GM18861 (cell line): ENCODE data around the gene SOX10.

Experiments used
- ATAC-seq: cut with Tn5 transposase; IDR thresholded peaks from one replicate; pipeline ENCODE4 v1.9.1; 2021; ENCODE audit not compliant: unreplicated experiment

SOX10 gene

GRCh38 chr22:38016182-38017151 is 32.1 kb upstream of the SOX10 start:
- no peak for ATAC-seq

DNA sequence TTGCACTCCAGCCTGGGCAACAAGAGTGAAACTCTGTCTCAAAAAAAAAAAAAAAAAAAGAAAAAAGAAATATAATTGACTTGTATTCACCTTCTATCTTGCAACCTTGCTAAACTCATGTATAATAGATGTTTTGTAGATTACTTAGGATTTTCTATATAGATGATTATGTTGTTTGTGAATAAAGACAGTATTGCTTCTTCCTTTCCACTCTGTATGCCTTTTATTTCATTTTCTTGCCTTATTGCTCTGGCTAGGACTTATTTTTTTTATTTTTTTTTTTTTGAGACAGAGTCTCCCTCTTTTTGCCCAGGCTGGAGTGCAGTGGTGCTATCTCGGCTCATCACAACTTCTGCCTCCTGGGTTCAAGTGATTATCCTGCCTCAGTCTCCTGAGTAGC is 29.7 kb upstream of the SOX10 start:
- ATAC-seq, result no peak

DNA sequence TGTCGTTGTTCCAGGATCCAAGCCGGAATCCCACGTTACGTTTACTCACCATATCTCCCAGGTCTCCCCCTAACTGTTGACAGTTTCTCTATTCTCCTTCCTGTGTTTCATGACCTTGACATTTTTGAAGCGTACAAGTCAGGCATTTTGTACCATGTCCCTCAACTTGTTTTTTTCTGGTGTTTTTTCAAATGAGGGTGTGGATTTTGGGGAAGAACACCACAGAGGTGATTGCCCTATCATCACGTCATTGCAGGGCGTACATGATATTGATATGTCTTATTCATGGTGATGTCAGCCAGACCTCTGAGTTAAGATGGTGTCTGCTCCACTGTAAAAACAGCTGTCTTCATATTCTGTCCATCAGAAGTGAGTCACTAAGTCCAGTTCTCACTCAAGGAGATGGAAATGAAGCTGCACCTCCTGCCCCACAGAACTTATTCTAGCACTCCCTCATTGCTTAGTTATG is 28.3 kb upstream of the SOX10 start:
- ATAC-seq, result no peak

GRCh38 chr22:38009000-38009806 is 24.8 kb upstream of the SOX10 start:
- ATAC-seq, result no peak

DNA sequence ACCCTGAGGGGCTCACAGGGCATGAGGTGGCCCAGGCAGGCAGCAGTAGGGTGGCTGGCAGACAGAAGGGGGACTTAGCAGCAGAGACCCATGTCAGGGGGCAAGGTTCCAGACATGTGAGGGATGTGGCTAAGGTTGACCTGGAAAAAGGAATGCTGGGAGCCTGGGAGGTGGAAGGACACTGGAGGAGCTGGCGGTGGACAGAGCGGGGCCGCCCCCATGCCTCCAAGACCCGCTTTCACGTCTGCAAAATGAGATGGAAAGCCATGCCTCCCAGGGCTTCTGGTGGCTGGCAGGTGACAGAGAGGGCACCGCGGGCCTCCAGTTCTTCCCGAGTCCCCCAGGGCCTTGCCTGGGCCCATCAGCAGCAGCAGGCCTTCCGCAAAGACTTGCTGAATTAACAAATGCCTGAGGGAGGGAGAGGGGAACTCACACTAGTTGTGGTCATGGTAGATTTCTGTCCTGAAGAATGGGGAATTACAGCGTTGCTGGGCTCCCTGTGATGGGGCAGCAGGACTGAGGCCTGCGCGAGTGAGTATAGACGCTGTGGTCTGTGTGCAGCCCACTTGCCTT is 23.1 kb upstream of the SOX10 start:
- ATAC-seq, result no peak

GRCh38 chr22:38006906-38007305 is 22.6 kb upstream of the SOX10 start:
- no peak for ATAC-seq

GRCh38 chr22:38005943-38006342 is 21.6 kb upstream of the SOX10 start:
- ATAC-seq, result no peak

GRCh38 chr22:37999640-38000272 is 15.4 kb upstream of the SOX10 start:
- ATAC-seq, result no peak

- ATAC-seq, result no peak
These were observed 14.9 kb upstream of the SOX10 start for GRCh38 chr22:37999236-37999635.

- ATAC-seq, result no peak
These were observed 14.2 kb upstream of the SOX10 start for GRCh38 chr22:37998543-37998942.

DNA sequence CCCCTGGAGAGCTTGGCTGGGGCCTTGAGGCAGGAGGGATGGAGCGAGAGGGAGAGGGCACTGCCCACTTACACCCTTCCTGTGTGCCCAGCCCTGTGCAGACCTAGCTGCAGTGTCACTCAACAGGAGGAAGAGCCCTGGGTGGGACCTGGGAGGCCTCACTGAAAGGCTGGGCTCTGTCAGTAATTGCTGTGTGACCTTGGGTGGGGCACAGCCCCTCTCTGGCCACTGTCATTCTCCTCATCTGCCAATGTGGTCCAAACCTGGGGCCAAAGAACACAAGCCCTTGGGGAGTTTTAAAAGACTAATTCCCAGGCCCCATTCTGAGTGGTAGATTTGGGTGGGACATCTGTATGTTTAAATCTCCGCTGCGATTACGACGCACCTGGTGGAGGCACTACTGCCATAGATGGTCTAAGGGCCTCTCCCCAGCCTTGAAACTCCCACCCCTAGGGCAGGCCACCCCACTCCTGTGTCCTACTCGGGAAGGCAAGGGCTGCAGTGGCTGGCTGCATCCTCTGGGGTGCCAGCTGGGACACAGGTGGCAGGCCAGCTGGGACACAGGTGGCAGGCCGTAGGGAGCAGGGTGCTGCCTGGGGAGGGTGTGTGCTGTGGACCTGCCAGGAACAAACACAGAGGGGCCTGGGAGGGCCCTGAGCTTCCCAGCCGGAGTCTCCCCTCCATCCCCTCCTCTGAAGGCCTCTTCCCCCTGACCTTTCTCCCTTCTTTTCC is 12.3 kb upstream of the SOX10 start:
- ATAC-seq, result no peak

DNA sequence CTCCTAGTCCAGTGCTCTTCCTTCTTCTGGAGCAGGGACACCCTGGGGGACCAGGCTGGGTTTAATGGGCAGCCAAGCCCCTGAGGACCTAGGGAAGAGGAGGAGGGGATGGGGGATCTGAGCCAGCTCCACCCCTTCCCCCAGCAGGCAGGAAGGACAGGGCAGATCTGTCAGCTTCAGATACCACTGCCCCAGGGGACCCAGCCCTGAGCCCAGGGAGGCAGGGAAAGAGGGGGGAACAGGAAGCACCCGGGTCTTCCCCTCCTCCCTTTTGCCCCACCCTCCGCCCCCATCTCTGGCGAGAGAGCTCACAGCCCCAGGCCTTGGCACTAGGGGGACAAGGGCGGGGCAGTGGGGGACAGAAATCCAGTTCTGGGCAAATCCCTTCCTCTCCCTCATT is 11.7 kb upstream of the SOX10 start:
- ATAC-seq, result no peak

DNA sequence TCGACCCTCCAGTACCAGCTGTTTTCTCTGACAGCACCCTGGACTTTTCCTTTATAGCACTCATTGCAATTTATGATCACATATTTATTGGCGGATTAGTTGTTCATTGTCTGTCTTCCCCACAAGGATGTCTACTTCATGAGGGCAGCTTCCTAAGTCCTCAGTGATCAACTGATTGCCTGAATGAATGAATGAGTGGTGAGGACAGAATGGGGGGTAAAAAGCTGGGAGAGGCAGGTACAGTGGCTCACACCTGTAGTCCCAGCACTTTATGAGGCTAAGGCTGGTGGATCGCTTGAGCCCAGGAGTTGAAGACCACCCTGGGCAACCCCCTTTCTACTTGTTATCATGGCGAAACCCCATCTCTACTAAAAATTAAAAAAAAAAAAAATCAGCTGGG is 11.1 kb upstream of the SOX10 start:
- ATAC-seq, result no peak

GRCh38 chr22:37994982-37995381 is 10.6 kb upstream of the SOX10 start:
- no peak for ATAC-seq

DNA sequence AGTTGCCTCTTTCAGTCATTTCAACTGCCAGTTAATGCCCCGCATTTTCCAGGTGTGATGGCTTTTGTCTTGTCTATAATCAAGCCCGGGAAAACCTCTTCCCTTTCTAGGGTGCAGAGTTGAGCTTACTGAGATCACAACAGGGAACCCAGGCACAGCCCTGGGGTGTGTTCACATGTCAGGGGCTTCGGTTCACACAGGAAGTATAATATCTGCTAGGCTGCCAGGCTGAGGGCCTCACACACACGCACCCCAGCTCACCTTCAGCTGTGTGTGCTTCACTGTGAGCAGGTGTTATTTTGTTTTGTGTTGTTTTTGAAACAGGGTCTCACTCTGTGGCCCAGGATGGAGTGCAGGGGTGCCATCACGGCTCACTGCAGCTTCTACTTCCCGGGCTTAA is 9.7 kb upstream of the SOX10 start:
- no peak for ATAC-seq

- no peak for ATAC-seq
These were observed 7.5 kb upstream of the SOX10 start for GRCh38 chr22:37991731-37992442.

GRCh38 chr22:37990862-37991261 is 6.5 kb upstream of the SOX10 start:
- no peak for ATAC-seq

GRCh38 chr22:37990301-37990700 is 5.9 kb upstream of the SOX10 start:
- no peak for ATAC-seq

GRCh38 chr22:37989146-37990045 is 5.0 kb upstream of the SOX10 start:
- ATAC-seq, result no peak
